GM19438 (cell line): Measurements from ENCODE around the gene SH3RF3.

Source experiments
- ATAC-seq: cut with Tn5 transposase; IDR thresholded peaks from one replicate; pipeline ENCODE4 v1.9.1; 2021; ENCODE audit warnings: low read depth; ENCODE audit not compliant: unreplicated experiment

SH3RF3 gene

GRCh38 chr2:109256111-109256510, 127.1 kb downstream of the SH3RF3 start:
- no peak for ATAC-seq

GRCh38 chr2:109256921-109257320, 127.9 kb downstream of the SH3RF3 start:
- ATAC-seq, result no peak

DNA sequence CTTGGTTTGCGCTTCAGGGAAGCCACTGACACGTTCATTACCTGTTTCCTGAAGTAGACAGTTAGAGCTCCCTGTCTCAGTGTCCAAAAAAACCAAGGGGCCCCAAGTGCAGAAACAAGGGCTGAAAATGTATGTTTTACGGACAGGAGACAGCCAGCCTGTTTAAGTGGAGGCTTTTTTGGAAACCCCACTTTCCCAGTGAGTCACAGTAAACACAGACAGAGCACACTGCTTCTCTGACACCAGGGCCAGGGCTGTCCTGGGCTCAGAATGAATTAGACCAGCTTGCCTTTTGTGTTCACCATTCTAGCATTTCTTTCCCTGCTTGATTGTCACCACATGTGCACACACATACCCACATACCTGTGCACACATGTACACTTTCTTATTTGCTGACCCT, 128.6 kb downstream of the SH3RF3 start:
- no peak for ATAC-seq

DNA sequence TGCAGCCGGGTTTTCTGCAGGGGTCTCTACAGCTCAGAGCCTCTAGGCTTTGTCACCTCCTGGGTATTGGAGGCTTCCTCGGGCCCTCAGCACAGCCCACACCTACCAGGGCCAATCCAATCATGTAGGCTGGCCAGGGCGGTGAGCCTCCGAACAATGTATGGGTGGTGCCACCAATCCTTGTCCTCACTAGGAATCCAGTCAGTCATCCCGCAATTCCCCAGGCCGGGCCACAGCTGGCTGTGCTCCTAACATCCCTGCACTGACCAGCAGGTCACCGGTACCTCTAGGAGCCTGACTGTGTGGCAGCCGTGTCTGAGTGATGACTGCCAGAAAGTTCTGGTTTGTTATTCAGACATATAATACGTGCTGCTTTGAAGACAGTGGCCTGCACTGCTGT, 129.4 kb downstream of the SH3RF3 start:
- ATAC-seq, result no peak

GRCh38 chr2:109258905-109259540, 130.0 kb downstream of the SH3RF3 start:
- no peak for ATAC-seq

DNA sequence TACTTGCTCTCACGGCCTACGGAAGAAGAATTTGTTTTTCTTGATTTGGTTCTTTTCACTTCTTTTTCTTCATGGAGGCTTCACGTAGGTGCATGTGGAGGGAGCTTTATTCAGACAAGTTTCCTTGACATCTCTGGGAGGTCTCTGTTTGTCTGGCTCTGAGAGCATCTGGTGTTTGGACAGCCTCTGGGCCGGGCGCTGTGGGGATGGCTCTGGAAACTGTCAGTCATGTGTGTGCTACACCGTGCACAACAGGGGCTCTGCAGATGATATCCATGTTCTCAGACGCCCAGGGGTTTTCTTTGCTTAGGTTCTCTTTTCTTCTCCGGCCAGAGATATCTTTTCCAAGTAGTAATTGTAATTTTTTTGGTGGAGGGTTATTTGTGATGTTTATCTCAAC, 130.7 kb downstream of the SH3RF3 start:
- ATAC-seq, result no peak

GRCh38 chr2:109260116-109260855, 131.3 kb downstream of the SH3RF3 start:
- ATAC-seq, result no peak

DNA sequence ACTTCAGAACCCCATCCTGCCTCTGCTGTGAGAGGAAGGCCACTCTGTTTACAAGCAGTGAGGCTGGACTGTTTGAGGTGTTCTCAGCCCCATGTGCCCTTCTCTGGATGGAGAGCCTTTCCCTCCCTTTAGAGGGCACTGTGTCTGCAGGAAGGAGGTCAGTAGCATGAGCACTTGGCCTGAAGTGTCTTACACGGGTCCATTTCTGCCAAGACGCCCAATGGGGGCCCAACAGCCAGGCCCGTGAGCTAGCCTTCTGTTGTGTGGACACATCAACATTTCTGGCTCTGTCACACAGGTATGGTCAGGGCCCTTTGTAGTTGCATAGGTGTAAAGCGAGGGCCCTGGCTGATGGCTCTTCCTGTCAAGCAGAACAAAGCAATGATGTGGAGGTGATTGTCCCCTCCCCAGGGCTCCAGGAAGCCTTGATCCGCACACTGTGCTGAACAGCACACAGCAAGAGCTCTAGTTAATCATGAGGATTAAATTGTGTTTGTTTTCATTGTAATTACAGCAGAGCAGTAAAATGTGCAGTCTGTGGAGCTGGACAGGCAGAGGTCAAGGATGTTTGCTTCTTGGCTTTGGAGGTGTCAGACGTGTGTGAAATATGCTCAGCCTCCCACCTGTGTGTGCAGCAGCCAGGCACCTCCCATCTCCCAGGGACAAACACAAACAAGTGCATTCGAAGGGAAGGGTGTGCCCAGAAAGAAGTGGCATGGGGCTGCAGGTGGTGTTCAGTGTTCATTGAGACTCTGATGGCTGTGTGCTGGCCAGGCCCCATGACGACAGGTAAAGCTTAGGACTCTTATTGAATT, 132.1 kb downstream of the SH3RF3 start:
- ATAC-seq, result no peak

- ATAC-seq, result no peak
Measured at GRCh38 chr2:109261906-109262631, 133.1 kb downstream of the SH3RF3 start.

DNA sequence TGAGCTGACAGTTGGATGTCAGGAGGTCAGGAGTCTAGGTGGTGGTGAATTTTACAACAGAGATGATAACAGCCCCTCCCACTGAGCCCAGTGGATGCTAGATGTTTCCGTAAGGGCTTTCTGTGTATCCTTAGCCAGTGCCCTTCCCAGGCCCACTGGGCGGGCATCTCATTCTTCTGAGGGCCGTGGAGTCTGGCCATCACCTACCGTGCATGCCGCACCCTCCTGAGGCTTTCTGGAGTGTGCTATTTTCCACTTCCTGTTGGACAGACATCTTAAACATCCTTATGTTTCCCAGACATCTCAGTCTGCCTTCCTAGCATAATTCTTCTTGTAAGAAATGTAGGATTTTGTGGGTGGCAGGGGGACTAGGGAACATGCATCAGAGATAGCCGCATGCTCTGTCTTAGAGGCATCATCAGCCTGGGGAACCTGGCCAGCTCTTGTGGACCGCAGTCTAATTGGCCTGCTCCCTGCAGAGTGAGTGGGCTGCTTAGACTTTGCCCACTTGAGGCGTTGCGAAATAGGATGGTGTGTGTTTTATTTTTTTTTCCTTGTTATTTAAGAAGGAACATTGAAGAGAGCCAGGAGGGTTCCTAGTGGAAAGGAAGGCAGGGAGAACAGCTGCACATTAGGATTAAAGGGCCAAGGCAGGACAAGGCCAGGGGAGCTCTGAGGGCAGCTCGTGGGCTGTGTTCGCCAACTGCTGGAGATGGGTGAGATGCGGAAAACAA, 135.8 kb downstream of the SH3RF3 start:
- no peak for ATAC-seq

DNA sequence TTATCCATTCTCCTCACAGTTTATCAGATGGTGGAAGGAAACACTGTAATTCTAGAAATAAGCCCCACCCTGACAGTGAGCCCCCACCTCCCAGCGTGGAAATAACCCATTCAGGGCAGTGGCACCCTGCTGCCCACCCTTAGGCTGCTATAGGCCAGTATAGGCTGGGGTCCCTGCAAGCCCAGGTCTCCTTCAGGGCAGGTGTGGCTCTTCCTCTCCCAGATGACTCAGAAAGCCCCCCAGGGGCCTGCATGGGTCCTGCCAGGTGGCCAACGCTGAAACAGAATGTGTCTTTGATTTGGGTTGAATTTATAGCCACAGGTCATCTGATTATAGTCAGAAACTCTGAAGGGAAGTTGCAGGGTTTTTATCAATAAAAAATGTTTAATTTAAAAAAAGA, 136.4 kb downstream of the SH3RF3 start:
- no peak for ATAC-seq

DNA sequence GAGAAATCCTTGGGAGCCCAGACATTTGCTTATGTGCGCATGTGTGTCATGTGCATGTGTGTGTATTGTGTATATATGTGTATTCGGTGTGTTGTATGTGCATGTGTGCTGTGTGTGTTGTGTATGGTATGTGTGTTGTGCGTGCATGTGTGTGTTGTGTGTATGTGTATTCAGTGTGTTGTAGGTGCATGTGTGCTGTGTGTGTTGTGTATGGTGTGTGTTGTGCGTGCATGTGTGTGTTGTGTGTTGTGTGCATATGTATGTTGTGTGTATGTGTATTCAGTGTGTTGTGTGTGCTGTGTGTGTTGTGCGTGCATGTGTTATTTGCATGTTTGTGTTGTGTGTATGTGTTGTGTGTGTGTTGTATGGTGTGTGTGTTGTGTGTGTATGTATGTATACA, 136.9 kb downstream of the SH3RF3 start:
- no peak for ATAC-seq

DNA sequence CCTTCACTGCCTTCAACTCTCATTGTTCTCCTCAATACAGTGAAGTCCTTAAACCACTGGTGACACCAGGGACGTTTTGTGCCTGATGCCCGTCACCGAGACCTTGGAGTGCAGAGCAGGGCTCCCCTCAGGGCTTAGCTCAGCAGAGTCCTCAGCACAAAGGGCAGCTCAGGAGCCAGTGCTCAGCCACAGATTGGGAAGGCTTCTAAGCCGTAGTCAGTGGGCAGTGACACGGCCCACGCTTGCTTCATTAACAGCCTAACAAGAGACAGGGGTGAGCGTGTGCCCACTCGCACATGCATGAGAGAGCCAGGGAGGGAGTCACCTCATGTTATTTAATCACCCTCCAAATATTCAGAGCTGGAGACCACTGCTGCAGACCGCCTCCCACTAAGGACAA, 137.5 kb downstream of the SH3RF3 start:
- ATAC-seq, result no peak

GRCh38 chr2:109266998-109267854, 138.2 kb downstream of the SH3RF3 start:
- no peak for ATAC-seq

DNA sequence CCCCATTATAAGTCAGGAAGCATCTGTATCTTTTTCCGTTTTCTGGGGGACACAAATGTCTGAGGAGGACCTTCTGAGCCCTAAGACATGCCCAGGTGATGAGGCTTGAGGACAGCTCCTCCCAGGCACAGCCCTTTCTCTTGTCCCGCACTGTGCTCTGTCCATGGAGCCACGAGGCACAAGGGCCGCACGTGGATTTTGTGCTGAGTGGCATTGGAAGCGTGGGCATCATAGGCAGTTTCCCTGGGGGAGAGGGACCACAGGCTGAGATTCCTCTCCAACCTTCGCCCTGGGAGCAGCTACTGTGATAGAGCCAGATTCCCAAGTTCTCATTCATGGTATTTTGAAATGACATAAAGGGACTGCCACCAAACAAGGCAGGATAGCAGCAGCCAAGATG, 139.9 kb downstream of the SH3RF3 start:
- no peak for ATAC-seq

GRCh38 chr2:109269706-109270504, 140.9 kb downstream of the SH3RF3 start:
- no peak for ATAC-seq

DNA sequence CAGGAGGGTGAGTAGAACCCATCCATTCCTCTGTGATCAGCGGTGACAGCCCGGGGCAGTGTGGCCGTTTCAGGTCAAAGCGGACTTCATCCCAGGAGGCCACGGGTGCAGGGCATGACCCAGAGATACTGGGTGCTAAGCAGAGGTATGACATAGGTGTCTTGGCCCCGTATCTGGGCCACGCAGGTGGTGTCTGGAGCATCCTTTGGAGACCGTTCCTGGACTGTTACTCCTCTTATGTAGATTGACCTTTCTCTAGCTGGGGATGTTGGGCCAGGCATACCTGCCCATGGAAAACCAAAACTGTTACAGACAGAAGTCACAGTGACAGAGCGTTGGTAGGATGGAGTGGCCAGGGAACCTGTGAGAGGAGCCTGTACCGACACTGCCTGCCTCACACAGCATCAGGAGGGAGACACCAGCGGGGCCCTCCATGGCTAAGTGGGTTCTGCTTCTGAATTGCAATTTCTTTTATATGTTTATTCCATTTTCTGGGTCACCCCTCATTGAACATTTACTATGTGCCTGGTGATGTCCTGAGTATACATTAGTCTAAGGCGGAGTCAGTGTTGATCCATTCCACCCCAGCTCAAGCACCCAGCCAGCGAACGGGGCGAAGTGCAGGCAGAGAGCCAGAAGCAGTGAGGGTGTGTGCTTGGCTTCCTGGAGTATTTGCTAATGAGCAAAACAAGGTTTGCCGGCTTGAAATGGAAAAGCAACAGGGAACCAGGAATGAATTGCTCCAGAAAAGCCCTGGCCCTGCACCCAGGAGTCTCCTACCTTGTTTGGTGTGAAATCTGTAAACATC, 141.7 kb downstream of the SH3RF3 start:
- no peak for ATAC-seq

DNA sequence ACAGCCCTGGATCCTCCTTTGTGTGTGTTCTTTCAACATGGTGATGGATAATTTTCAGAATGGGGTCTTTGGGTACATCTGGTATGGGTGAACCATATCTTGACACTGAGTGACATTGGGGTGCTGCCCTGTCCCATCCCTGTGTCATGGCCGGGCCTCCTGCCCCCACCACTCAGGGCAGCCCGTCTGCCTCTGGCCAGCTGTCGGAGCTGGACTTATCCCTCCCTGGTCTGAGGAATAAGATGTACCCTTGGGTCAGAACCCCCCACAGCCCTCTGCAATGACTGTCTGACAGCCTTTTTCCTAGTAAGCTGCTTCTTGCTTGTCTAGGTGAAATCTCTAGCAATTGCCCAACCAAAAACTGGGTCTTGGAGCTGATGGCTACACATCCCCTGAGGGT, 142.9 kb downstream of the SH3RF3 start:
- ATAC-seq, result no peak
